HG03175 (cell line): ENCODE results near the gene POC1A.
"Not testable (repeated sequence)": the region's sequence is repeated elsewhere in the genome, so short reads cannot be mapped to it uniquely, and the experiment has no call there.

Experiments used
- ATAC-seq: cut with Tn5 transposase; IDR thresholded peaks from one replicate; pipeline ENCODE4 v1.9.1; 2021; ENCODE audit warnings: mild to moderate bottlenecking, moderate library complexity; ENCODE audit not compliant: unreplicated experiment

The POC1A gene

DNA sequence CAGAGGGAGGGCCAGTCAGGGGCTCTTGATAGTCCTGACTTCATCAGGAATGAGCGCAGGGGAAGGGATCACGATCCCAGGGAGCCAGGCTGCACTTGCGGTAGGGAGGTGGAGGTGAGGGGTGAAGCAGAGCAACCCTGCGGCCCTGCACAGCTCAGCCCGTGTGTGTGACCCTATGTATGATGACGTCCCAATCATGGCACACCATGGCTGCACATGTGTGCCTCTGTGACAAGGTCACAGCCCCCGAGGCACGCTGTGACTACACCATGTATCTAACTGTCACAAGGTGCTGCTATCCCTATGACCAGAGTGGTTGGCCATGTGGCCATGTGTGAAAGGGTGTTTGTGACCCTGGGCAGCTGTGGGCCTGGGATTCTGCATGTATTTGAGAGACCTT is 30.5 kb upstream of the POC1A start:
- ATAC-seq, result no peak

- ATAC-seq, result no peak
Measured at GRCh38 chr3:52183786-52184445, 29.7 kb upstream of the POC1A start.

- no peak for ATAC-seq
Measured at GRCh38 chr3:52182691-52183090, 28.5 kb upstream of the POC1A start.

DNA sequence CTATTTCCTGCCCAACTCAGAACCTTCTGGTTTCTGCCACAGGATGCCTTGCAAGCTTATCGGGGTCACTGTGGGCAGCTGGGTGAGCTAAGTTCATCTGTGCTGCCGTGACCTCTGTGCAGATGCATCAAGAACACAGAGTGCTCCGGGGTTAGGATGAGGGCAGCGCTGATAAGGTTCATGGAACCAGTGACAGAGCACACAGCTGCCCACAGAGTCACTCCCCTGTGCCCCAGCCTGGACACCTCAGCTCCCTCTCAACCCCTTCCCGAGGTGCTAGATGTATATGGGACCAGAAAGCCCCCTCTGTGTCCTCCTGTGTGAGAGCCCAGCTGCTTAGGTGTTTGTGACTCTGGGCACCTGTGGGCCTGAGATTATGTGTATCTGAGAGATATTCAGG is 28.0 kb upstream of the POC1A start:
- no peak for ATAC-seq

DNA sequence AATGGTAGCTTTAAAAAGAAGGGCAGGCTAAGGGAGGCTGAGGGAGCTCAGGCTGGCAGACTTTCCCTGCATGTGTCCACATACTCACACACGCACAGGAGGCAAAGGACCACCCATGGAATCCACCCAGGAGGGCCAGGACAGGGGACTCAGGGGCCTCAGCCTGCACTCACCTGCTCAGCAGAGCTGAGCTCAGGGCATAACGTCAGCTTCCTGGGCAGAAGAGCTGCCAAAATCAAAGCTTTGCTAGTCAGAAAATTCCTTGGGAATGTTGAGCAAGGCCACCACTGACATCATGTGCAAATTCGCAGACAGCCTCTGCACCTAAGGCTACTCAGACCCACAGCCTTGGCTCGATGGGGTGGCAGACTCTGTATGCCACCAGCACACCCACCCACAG is 27.3 kb upstream of the POC1A start:
- no peak for ATAC-seq

DNA sequence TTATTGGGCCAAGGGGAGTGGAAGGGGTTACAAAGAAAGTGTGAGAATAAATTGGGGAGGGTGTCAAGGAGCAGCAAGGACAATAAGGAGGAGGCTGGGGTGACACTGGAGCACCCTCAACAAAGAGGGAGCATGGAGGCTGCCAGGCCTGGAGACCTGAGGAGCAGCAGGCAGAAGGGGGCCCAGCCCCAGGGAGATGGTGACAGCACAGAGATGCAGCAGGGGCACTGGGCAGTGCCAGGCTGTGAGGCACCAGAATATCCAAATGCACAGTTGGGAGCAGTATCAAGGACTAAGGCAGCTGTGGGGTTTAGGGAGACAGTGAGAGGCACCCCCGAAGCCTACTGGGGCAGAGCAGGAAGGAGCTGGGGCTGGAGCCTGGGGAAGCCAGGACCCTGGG is 24.3 kb upstream of the POC1A start:
- no peak for ATAC-seq

DNA sequence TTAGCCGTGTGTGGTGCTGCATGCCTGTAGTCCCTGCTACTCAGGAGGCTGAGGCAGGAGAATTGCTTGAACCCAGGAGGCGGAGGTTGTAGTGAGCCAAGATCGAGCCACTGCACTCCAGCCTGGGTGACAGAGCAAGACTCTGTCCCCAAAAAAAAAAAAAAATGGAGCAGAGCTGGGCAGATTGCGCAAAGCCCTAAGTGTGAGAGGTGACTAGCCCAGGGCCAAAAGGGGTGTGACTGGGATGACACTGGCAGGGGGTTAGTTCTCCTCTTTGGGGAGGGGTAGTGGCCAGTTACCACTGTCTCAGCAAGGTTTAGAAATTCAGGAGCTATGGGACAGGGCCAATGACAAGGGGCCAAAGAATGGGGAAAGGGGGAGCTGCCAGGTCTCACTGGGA is 23.9 kb upstream of the POC1A start:
- ATAC-seq, result not testable (repeated sequence)

DNA sequence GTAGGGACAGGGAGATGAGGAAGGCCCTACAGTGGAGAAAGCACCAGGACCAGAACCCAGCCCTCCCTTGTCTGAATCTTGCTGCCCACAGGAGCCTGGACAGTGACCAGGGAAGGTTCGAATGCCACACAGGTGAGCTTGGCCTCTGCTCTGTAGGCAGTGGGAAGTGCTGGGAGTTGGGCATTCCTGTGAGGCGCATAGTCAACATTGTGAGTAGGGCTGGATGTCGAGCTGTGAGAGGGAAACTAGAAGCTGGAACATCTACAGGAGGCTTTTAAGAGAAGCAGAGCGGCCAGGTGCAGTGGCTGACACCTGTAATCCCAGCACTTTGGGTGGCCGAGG is 23.4 kb upstream of the POC1A start:
- no peak for ATAC-seq

DNA sequence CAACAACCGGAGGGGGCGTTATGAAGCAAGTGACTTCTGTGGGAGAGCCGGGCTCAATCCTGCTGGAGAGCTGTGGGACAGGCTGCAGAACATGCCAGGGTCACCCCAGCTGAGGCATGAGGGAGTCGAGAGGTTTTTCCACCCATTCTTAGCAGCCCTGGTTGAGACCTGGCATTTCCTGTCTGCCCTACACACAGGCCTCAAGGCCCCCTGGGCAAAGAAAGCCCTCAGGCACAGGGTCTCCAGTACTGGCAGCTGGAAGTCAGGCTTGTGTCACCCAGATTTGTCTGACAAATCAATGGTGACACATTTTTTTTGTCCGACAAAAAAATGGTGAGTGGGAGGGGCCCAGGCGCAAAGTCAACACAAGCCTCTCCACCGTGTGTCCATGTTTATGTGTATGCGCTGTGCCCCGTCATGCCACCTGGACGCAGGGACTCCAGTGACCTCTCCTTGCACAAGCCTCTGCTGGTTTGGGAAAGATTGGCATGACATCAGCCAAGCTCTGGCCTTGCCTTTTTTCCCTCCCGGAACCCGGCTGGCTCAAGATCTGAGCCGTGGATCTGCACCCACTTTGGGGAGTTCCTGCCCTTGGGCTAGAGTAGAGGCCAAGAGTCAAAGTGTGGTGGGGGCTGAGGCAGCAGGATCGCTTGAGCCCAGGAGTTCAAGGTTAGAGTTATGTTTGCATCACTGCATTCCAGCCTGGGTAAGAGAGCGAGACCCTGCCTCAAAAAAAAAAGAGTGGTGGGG is 22.9 kb upstream of the POC1A start:
- ATAC-seq, result no peak

DNA sequence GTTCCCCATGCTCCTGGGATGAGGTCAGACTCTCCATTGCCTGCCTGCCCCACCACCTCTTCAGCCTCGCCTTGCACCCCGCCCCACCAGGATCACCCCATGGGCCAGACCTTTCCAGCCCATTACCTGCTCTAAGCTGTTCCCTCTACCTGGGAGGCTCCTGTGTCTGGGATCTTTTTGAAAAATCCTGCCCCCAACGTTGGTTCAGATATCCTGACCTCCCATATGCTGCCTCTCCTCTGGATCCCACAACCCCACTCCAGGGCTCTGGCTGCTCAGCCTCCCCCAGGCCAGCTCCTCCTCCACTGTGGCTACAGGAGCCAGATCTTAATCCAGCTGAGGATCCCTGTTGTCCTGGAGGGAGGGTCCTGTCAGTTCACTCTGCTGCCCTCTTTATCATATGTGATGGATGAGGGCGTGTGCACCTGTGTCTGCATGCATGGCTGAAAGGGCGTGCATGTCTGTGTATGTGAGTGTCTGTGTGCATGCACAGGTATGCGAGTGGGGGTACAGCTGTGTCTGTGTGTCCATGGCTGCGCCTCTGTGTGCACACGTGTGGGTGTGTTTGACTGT is 22.0 kb upstream of the POC1A start:
- no peak for ATAC-seq

DNA sequence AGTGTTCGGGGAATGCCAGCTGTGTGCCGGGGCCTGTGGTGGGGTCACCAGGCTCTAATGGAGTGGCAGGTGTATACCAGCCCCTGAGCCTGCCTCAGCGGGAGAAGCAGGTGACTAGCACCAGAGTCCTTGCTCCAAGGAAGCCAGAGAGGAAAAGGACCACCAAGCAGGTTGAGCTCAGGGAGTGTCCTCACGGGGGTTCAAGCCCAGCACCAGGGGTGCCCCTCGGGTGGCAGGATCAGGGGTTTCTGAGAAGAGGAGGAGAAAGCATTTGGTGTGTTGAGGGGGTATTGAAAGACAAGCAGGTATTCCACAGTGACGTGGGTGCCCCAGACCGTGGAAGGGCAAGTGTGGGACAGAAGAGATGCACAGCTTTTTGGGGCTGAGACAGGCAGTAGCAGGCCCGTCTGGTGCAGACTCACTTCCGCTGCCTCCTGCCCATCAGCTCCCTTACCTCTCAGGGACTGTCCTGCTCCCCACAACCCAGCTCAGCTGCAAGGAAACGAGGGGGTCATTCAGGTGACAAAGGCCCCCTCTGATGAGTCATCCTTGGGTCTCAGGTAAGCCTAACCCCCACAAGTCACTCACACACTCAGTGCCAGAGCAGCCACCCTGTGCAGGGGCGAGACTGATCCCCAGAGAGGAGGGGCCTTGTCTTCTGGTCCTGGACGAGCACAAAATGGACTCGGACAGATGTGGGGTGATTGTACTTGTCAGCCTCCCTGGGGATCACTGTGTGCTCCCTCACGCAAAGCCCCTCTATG is 21.4 kb upstream of the POC1A start:
- no peak for ATAC-seq

GRCh38 chr3:52174896-52175295 is 20.7 kb upstream of the POC1A start:
- no peak for ATAC-seq

- ATAC-seq, result no peak
Measured at GRCh38 chr3:52173101-52173500, 18.9 kb upstream of the POC1A start.

DNA sequence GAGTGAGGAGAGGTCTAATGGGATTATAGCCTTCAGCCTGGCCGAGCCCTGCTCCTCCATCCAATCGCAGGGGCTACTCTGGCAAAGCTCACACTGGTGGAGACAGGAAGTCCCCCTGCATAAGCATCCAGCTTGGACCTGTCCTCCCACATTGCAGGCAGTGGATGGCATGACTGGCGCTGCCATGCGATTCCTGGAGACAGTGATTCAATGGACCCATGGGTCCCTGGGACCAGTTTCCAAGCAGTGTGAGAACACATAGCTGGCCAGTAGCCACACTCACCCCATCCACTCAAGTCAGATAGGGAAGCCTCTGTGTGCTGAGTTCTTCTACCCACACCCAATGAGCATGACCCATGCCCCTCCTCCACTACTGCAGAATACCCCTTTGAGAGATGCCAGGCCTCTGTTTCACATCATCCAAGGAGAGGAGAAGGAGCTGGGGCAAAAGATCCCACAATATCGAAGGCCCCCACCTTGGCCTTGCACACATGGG is 18.1 kb upstream of the POC1A start:
- ATAC-seq, result no peak

DNA sequence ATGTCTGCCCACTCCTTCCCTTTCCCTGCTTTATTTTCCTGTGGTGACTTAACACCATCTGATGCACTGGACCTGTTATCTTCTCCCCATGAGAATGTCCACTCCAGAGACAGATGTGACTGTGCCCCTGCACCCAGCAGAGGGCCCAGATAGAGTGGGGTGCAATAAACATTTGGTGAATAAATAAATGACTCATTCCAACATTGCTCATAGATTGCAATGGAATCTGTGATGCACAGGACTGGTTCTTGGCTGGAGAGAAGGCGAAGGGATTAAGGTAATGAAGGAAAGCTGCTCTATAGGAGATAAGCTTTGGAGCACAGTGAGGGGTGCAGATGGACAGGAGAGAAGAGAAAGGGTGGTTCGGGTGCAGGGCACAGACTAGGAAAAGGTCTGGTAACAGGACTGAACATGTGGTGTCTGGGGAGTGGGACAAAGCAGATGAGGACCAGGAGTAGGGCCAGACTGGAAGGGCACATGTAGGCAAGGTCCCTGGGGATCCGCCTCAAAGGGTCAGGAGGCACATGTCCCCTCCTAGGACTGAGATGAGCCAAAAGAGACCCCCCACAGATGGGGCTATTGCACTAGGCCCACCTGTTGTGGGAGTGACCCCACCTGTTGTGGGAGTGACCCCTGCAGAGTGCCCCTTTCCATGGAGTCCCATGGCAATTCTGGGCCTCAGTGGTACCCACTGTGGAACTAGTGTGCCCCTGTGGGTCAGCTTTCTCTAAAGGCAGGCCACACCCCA is 17.5 kb upstream of the POC1A start:
- ATAC-seq, result no peak

- ATAC-seq, result not testable (repeated sequence)
Measured at GRCh38 chr3:52170217-52170616, 16.0 kb upstream of the POC1A start.

DNA sequence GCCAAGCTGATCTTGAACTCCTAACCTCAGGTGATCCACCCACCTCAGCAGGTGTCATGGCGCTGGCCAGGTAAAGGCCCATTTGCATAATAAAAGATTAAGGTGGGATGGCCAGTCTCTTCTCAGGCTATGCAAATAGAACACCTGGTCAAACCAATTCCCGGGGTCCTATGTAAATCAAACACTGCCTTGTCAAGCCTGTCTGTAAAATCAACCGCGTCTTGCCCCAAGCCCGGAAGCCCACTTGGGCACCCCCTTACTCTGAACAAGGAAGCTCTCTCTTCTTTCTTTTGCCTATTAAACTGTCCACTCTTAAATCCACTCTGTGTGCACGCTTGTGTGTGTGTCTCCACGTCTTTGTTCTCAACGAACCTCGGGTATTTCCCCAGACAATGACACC is 13.0 kb upstream of the POC1A start:
- ATAC-seq, result no peak

DNA sequence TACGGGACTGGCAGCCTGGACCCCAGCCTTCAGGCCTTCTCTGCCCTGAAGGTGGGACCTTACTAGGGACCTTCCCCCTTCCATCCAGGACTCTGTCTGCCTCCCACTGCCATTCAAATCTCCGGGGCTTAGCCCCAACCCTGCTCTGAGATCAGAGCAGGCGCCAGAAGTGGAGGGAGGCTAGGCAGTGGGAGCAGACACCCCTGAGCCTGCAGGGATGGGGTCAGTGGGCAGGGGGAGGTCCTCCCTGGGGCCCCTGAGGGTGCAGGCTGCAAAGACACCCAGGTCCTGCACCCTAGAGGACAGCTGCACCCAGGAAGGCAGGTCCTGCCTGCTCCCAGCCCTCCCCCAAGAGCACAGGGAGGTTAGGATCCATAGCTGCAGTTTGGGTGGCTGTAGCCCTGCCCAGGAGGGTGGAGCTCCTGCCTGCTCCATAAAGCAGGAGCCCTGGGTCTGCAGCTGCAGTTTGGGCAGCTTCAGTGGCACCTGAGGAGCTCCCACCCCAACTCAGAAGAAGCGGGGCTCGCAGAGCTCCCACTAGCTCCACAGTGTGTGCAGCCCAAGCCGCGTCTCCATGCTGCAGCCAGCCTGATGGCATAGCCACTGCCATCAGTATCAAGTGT is 8.1 kb upstream of the POC1A start:
- ATAC-seq, result no peak

DNA sequence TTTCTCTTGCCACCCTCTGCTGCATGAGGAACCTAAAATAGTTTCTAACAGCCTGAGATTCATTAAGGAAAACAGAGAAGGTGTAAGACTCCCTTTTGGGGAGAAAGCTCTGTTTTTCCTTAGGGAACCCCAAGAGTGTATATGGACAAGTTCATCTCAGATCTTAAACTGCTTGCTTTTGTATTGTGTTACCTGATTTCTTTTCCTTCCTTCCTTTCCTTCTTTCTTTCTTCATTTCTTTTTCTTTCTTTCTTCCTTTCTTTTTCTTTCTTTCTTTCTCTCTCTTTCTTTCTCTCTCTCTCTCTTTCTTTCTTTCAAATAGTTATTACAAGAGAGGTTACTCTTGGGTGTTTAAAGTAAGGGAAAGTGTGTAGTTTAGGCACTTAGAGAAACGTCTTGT is 5.3 kb upstream of the POC1A start:
- no peak for ATAC-seq

DNA sequence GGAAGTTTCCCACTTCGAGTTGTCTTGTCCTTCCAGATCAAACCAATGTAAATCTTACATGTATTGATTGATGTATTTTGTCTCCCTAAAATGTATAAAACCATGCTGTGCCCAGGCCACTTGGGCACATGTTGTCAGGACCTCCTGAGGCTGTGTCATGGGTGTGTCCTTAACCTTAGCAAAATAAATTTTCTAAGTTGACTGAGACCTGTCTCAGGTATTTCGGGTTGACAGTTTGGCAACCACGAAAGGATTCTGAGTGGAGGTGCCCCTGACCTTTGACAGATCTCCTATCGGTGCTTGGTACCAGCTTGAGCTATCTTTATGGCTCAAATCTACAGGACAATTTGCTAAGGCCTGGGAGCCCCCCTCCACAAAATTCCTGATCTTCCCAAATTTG is 1.7 kb upstream of the POC1A start:
- no peak for ATAC-seq
